ENCODE results near the gene RAB21.

DNA sequence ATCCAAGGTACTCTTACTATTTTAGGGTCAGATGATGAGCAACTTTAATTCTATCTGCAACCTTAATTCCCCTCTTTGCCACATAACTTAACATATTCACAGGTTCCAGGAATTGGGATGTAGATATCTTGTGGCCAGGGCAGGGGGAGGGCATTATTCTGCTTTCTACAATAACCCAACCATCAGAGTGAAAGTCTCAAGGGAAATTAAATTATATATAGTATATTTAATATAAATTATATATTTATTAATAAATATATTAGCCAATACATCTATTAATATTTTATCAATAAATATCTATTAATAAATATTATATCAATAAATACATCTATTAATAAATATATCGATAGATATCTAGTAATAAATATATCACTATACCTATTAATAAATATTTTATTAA lies 11.7 kb upstream of the RAB21 start:
- TF ChIP-seq POLR2A (IDR thresholded peaks at IDR 0.05), result no peak
- TF ChIP-seq, protein P1, sequence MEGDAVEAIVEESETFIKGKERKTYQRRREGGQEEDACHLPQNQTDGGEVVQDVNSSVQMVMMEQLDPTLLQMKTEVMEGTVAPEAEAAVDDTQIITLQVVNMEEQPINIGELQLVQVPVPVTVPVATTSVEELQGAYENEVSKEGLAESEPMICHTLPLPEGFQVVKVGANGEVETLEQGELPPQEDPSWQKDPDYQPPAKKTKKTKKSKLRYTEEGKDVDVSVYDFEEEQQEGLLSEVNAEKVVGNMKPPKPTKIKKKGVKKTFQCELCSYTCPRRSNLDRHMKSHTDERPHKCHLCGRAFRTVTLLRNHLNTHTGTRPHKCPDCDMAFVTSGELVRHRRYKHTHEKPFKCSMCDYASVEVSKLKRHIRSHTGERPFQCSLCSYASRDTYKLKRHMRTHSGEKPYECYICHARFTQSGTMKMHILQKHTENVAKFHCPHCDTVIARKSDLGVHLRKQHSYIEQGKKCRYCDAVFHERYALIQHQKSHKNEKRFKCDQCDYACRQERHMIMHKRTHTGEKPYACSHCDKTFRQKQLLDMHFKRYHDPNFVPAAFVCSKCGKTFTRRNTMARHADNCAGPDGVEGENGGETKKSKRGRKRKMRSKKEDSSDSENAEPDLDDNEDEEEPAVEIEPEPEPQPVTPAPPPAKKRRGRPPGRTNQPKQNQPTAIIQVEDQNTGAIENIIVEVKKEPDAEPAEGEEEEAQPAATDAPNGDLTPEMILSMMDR (IDR thresholded peaks at IDR 0.05 in 8 of 11, conservative IDR thresholded peaks at IDR 0.05 in 3 of 11), result no peak
- TF ChIP-seq POLR2AphosphoS5 (IDR thresholded peaks at IDR 0.05), result no peak
